ACC112 (cell line): Measurements from ENCODE around the gene RPA3.
A peak's percentile ranks its signal among the peaks of the same experiment; 100 is the strongest.

Source experiments
- H2AFZ ChIP-seq: fragments of 200-600 bp; sonication (generic); one replicate; pipeline ENCODE4 v1.6.0; 2017; ENCODE audit warnings: antibody characterized with exemption, low read length; ENCODE audit not compliant: unreplicated experiment
- H3K27ac ChIP-seq: fragments of 200-600 bp; sonication (generic); 2 replicates; pipeline ENCODE4 v1.5.1; 2014; ENCODE audit warnings: low read depth, mild to moderate bottlenecking, antibody characterized with exemption, low read length, moderate library complexity
- H3K27me3 ChIP-seq: fragments of 200-600 bp; sonication (generic); 2 replicates; pipeline ENCODE4 v1.6.1; 2014; ENCODE audit warnings: mild to moderate bottlenecking, antibody characterized with exemption, low read length, moderate library complexity, mixed read lengths; ENCODE audit not compliant: insufficient read depth
- H3K36me3 ChIP-seq: fragments of 200-600 bp; sonication (generic); 2 replicates; pipeline ENCODE4 v1.6.1; 2016; ENCODE audit warnings: mild to moderate bottlenecking, antibody characterized with exemption, low read length, moderate library complexity, mixed read lengths; ENCODE audit not compliant: insufficient read depth
- H3K4me1 ChIP-seq: fragments of 200-600 bp; sonication (generic); one replicate; pipeline ENCODE4 v1.6.1; 2016; ENCODE audit warnings: low read length, mixed read lengths; ENCODE audit not compliant: insufficient read depth, unreplicated experiment, control insufficient read depth
- H3K4me3 ChIP-seq: fragments of 200-600 bp; sonication (generic); 2 replicates; pipeline ENCODE4 v1.5.1; 2014; ENCODE audit warnings: mild to moderate bottlenecking, low read depth, low read length
- H3K79me2 ChIP-seq: fragments of 200-600 bp; sonication (generic); one replicate; pipeline ENCODE4 v1.6.0; 2016; ENCODE audit warnings: low read length; ENCODE audit not compliant: control insufficient read depth, unreplicated experiment, insufficient read depth

Gene RPA3

DNA sequence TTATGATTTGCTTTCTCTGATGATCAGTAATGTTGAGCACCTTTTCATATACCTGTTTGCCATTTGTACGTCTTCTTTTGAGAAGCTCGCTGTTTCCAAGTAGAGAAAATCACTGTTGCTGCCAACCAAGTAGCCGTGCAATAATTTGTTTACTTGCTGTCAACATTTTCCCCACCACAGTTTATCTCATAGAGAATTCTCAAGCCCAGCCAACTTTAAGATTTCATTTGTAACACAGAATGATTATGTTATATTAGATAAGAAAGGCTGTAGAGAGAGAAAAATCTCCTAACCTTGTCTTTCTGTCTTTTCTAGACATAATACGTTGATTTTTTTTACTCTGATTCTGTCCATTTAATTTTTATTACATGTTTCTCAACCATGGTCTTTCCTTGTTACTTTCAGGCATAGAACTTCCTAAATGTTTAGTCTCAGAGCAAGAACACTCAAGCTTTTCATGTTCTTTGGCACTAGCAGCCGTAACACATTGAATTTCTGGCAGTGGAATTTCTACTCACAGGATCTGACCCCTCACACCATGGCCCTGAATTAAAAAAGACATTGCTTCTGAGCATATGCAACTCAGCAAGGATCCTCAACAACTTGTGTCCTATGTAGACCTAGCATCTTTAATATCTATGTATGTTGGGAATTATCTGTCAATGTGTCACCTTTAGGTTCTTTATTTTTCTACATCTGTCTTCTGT is 23.1 kb downstream of the RPA3 start:
- H3K27ac ChIP-seq, result peak overlapping the region; percentile 79
- no peak overlapping the region for H3K4me3 ChIP-seq
- H3K27me3 ChIP-seq, result no peaks in the 10 kb centered on the region
- peaks cover 42% of the 10 kb centered on the region for H3K4me1 ChIP-seq
- H3K79me2 ChIP-seq, result no peaks in the 10 kb centered on the region
- H2AFZ ChIP-seq, result no peak overlapping the region
- H3K36me3 ChIP-seq, result no peaks in the 10 kb centered on the region

DNA sequence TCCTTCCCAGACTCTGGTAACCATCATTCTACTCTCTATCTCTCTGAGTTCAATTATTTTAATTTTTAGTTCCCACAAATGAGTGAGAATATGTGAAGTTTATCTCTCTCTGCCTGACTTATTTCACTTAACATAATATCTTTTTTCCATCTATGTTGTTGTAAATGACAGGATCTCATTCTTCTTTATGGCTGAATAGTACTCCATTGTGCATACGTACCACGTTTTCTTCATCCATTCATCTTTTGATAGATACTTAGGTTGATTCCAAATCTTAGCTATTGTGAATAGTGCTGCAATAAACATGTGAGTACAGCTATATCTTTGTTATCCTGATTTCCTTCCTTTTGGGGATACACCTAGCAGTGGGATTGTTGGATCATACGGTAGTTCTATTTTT is 23.9 kb downstream of the RPA3 start:
- peaks cover 41% of the 10 kb centered on the region for H3K4me1 ChIP-seq
- no peak overlapping the region for H2AFZ ChIP-seq
- peak overlapping the region; percentile 79 for H3K27ac ChIP-seq
- H3K79me2 ChIP-seq, result no peaks in the 10 kb centered on the region
- no peak overlapping the region for H3K4me3 ChIP-seq
- H3K36me3 ChIP-seq, result no peaks in the 10 kb centered on the region
- no peaks in the 10 kb centered on the region for H3K27me3 ChIP-seq

- H3K4me3 ChIP-seq, result no peak overlapping the region
- peaks cover 36% of the 10 kb centered on the region for H3K4me1 ChIP-seq
- H2AFZ ChIP-seq, result no peak overlapping the region
- no peaks in the 10 kb centered on the region for H3K79me2 ChIP-seq
- peak overlapping the region; percentile 79 for H3K27ac ChIP-seq
- H3K27me3 ChIP-seq, result no peaks in the 10 kb centered on the region
- no peaks in the 10 kb centered on the region for H3K36me3 ChIP-seq
These were observed 24.5 kb downstream of the RPA3 start for GRCh38 chr7:7693881-7694280.

DNA sequence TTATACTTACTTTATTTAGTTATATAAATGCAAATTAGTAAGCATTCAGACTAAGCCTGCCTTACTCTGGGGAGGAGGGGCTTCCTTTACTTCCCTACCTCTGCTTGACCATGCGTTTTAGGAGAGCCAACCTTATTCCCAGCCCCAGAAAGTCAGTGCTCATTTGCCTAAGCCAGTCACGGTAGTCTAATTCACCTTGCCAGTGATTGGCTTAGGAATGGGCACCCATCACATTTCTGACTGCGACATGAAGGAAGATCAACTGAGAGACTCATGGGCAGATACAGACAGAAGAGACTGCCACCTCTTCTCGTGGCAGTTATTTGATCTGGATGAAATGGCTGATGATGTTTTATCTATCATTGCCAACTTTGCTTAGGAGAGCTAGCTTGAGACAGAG is 29.5 kb downstream of the RPA3 start:
- Histone ChIP-seq H3K27me3 (no peaks in the 10 kb centered on the region), H3K27ac (no peak overlapping the region), H2AFZ (no peak overlapping the region), H3K4me1 (peaks cover 4% of the 10 kb centered on the region), H3K79me2 (no peaks in the 10 kb centered on the region), H3K36me3 (no peaks in the 10 kb centered on the region), H3K4me3 (no peak overlapping the region)

- H3K27ac ChIP-seq, result no peak overlapping the region
- no peaks in the 10 kb centered on the region for H3K79me2 ChIP-seq
- no peaks in the 10 kb centered on the region for H3K36me3 ChIP-seq
- no peak overlapping the region for H3K4me3 ChIP-seq
- H2AFZ ChIP-seq, result no peak overlapping the region
- H3K27me3 ChIP-seq, result no peaks in the 10 kb centered on the region
- peaks cover 2% of the 10 kb centered on the region for H3K4me1 ChIP-seq
These were observed 30.1 kb downstream of the RPA3 start for GRCh38 chr7:7688310-7688709.

GRCh38 chr7:7687800-7688199 is 30.6 kb downstream of the RPA3 start:
- no peaks in the 10 kb centered on the region for H3K27me3 ChIP-seq
- H2AFZ ChIP-seq, result no peak overlapping the region

GRCh38 chr7:7686811-7687508 is 31.4 kb downstream of the RPA3 start:
- Histone ChIP-seq H3K36me3 (no peaks in the 10 kb centered on the region), H3K79me2 (no peaks in the 10 kb centered on the region), H3K27ac (no peak overlapping the region), H2AFZ (no peak overlapping the region), H3K27me3 (no peaks in the 10 kb centered on the region), H3K4me3 (no peak overlapping the region), H3K4me1 (peaks cover 2% of the 10 kb centered on the region)

More at GRCh38 chr7:7687800-7688199, 30.6 kb downstream of the RPA3 start:
- Histone ChIP-seq H3K27ac (no peak overlapping the region), H3K4me1 (no peaks in the 10 kb centered on the region), H3K36me3 (no peaks in the 10 kb centered on the region), H3K79me2 (no peaks in the 10 kb centered on the region), H3K4me3 (no peak overlapping the region)

DNA sequence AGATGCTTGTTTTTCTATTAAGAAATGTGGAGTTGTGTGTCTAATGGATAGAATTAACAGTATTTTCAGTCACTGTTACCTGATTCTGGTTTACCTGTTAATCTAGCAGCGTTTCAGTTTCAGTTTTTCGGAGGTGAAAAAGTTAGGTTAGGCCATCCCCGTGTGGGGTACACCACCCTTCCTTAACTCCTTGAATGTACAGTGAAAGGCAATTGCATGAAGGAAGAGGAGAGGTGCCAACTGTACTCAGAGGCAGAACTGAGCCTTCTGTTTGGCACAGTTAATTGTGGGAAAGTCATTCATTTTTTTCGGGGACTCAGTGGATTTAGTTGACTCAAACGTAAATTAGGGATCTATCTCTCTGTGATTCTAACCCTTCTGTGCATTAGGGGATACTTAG is 35.5 kb downstream of the RPA3 start:
- H3K36me3 ChIP-seq, result no peaks in the 10 kb centered on the region
- no peak overlapping the region for H2AFZ ChIP-seq
- peaks cover 13% of the 10 kb centered on the region for H3K4me1 ChIP-seq
- no peak overlapping the region for H3K27ac ChIP-seq
- no peaks in the 10 kb centered on the region for H3K27me3 ChIP-seq
- no peaks in the 10 kb centered on the region for H3K79me2 ChIP-seq
- no peak overlapping the region for H3K4me3 ChIP-seq

GRCh38 chr7:7681936-7682329 is 36.5 kb downstream of the RPA3 start:
- H3K4me3 ChIP-seq, result no peak overlapping the region

GRCh38 chr7:7681191-7681935 is 37.0 kb downstream of the RPA3 start:
- Histone ChIP-seq H3K27me3 (no peaks in the 10 kb centered on the region), H3K36me3 (no peaks in the 10 kb centered on the region), H3K4me1 (peaks cover 13% of the 10 kb centered on the region), H3K27ac (0 out of 2 replicates have a peak overlapping the region, but pooled peaks have one; percentile 9), H3K79me2 (no peaks in the 10 kb centered on the region), H2AFZ (peak overlapping the region; percentile 76), H3K4me3 (peak overlapping the region; percentile 52)

More at GRCh38 chr7:7681936-7682329, 36.5 kb downstream of the RPA3 start:
- no peaks in the 10 kb centered on the region for H3K36me3 ChIP-seq
- H3K79me2 ChIP-seq, result no peaks in the 10 kb centered on the region
- no peak overlapping the region for H2AFZ ChIP-seq
- no peak overlapping the region for H3K27ac ChIP-seq
- H3K4me1 ChIP-seq, result peaks cover 13% of the 10 kb centered on the region
- no peaks in the 10 kb centered on the region for H3K27me3 ChIP-seq
